T-helper 2 cell treated with Interferon-gamma antibody and Interleukin-4, amounts not matched to agents 5 μg/mL and 100 μg/mL, for 36 hours (primary cell): ENCODE measurements around the gene IFT172.

Experiments used
- DNase-seq: peaks from one replicate; pipeline ENCODE4 v3.0.0; 2021; ENCODE audit warnings: low spot score
- H3K27ac Mint-ChIP-seq: one replicate; pipeline ENCODE4 v1.8.0; 2021; ENCODE audit warnings: mild to moderate bottlenecking, mixed read lengths
- H3K27me3 Mint-ChIP-seq: one replicate; pipeline ENCODE4 v1.8.0; 2021; ENCODE audit warnings: low read depth, mixed read lengths
- H3K36me3 Mint-ChIP-seq: one replicate; pipeline ENCODE4 v1.8.0; 2021; ENCODE audit warnings: low read depth, mixed read lengths
- H3K4me1 Mint-ChIP-seq: one replicate; pipeline ENCODE4 v1.8.0; 2021; ENCODE audit warnings: low read depth, mixed read lengths
- H3K4me3 Mint-ChIP-seq: one replicate; pipeline ENCODE4 v1.8.0; 2022; ENCODE audit warnings: mild to moderate bottlenecking, moderate library complexity, mixed read lengths
- H3K9me3 Mint-ChIP-seq: one replicate; pipeline ENCODE4 v1.8.0; 2021; ENCODE audit warnings: mixed read lengths

Gene IFT172

DNA sequence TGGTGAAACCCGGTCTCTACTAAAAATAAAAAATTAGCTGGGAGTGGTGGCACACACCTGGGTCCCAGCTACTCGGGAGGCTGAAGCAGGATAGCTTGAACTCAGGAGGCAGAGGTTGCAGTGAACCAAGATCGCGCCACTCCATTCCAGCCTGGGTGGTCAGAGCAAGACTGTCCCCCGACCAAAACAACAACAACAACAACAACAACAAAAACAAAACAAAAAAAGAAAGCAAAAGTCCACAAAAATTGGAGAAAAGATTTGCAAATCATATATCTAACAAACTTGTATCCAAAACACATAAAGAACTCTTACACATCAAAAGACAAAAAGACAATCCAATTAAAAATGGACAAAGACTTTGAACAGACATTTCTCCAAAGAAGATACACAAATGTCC, 90.6 kb downstream of the IFT172 start:
- H3K4me3 Mint-ChIP-seq = no peak overlapping the region
- H3K9me3 Mint-ChIP-seq = no peaks in the 10 kb centered on the region
- H3K36me3 Mint-ChIP-seq = peaks cover 27% of the 10 kb centered on the region
- H3K27ac Mint-ChIP-seq = peak overlapping the region; percentile 63
- no peak for DNase-seq
- H3K4me1 Mint-ChIP-seq = peaks cover 26% of the 10 kb centered on the region
- no peaks in the 10 kb centered on the region for H3K27me3 Mint-ChIP-seq
